ENCODE data around the gene ADSS2.

DNA sequence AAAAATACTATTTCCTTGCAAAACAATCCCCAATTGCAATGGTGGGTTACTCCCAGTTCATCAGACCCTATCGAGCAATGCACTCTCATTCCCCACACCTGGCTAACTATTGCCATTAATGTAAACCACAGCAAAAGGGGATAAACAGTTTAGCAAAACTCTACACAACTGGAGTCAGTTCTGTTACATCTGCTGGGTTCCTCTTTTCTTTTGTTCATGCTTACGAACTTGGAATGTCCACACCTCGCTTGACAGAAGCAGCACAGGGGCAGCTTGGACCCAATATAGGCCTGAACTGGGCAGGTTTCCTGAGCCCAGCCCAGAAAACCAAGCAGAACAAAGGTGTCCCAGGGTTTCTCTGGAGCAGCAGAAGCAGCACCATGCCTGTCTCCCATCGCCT lies 57.4 kb downstream of the ADSS2 start:
- TF ChIP-seq, protein P1, sequence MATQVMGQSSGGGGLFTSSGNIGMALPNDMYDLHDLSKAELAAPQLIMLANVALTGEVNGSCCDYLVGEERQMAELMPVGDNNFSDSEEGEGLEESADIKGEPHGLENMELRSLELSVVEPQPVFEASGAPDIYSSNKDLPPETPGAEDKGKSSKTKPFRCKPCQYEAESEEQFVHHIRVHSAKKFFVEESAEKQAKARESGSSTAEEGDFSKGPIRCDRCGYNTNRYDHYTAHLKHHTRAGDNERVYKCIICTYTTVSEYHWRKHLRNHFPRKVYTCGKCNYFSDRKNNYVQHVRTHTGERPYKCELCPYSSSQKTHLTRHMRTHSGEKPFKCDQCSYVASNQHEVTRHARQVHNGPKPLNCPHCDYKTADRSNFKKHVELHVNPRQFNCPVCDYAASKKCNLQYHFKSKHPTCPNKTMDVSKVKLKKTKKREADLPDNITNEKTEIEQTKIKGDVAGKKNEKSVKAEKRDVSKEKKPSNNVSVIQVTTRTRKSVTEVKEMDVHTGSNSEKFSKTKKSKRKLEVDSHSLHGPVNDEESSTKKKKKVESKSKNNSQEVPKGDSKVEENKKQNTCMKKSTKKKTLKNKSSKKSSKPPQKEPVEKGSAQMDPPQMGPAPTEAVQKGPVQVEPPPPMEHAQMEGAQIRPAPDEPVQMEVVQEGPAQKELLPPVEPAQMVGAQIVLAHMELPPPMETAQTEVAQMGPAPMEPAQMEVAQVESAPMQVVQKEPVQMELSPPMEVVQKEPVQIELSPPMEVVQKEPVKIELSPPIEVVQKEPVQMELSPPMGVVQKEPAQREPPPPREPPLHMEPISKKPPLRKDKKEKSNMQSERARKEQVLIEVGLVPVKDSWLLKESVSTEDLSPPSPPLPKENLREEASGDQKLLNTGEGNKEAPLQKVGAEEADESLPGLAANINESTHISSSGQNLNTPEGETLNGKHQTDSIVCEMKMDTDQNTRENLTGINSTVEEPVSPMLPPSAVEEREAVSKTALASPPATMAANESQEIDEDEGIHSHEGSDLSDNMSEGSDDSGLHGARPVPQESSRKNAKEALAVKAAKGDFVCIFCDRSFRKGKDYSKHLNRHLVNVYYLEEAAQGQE (IDR thresholded peaks at IDR 0.05; ENCODE audit: insufficient replicate concordance, low read depth) = no peak
- TF ChIP-seq, protein P2, sequence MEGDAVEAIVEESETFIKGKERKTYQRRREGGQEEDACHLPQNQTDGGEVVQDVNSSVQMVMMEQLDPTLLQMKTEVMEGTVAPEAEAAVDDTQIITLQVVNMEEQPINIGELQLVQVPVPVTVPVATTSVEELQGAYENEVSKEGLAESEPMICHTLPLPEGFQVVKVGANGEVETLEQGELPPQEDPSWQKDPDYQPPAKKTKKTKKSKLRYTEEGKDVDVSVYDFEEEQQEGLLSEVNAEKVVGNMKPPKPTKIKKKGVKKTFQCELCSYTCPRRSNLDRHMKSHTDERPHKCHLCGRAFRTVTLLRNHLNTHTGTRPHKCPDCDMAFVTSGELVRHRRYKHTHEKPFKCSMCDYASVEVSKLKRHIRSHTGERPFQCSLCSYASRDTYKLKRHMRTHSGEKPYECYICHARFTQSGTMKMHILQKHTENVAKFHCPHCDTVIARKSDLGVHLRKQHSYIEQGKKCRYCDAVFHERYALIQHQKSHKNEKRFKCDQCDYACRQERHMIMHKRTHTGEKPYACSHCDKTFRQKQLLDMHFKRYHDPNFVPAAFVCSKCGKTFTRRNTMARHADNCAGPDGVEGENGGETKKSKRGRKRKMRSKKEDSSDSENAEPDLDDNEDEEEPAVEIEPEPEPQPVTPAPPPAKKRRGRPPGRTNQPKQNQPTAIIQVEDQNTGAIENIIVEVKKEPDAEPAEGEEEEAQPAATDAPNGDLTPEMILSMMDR (IDR thresholded peaks at IDR 0.05; ENCODE audit: insufficient read depth, low read length) = no peak
- TF ChIP-seq POLR2AphosphoS5 (IDR thresholded peaks at IDR 0.05; ENCODE audit: low read depth) (no peak), GABPA (IDR thresholded peaks at IDR 0.05; ENCODE audit: low read depth) (no peak)
